SW480 (cell line): ENCODE measurements around the gene DHX16.
"Not testable (repeated sequence)": the region's sequence is repeated elsewhere in the genome, so short reads cannot be mapped to it uniquely, and the experiment has no call there.

Experiments used
- DNase-seq: peaks from one replicate; pipeline ENCODE4 v3.0.0-alpha.2; 2016; ENCODE audit warnings: low spot score

DHX16 gene

DNA sequence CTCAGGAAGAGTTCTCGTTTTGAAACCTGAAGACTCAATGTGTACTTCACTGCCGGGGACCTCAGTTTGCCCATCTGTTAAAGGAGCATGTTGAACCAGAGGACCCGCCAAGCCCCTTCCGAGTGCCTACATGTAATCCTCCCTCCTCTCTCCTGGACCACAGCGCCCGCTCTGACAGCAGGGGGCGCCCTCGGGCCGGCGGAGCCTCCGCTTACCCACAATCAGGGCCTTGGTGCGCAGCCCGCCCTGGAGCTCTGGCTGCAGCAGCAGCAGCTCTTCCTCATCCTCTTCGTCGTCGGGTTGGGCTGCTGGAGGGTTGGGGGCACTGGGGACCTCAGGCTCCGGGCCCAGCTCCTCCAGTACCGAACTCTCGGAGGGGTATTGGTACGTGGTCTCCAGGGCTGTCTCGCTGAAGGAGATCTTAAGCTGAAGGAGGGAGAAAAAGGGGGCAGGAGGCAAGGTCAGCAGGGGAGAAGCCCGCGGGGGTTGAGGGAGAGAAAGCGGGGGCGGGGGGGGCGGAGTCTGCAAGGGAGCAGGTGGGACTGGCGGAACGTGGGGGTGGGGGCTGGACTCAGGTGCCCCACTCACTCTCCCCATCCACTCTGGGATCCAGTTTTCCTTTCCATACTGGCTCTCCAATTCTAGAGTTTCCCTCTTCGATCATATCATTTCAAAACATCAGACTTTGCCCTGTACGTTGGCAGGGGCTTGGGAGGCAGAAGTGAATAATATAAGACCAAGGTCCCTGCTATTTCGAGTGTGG, 6.3 kb upstream of the DHX16 start:
- peak; percentile 40 for DNase-seq

DNA sequence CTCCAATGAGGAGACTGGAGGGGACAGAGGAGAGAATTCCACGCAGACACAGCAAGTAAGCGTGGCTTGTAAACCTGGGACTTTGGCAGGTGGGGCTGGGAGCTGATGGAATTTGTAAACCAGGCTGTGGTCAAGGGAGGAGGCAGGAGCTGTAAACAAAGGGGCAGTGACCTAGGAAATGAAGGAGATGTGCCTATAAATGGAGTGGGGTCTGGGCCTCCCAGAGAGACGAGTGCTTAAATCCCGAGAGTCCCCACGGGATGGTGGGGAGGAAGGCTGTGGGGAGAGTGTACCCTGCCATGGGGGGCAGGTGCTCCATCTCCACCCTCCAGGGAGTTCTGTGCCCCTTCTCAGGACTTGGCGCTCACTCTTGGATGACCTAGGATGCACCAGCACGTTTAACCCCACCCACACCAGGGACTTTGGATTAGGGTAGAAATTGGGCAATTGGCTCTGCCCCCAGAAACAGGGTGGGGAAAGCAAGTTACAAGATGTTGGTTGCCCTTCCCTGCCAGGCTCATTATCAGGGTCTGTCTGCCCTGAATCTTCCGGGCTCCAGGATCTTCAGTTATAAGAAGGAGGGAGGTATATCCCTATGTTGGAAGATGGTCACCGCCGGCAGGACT, 4.0 kb upstream of the DHX16 start:
- DNase-seq: no peak

DNA sequence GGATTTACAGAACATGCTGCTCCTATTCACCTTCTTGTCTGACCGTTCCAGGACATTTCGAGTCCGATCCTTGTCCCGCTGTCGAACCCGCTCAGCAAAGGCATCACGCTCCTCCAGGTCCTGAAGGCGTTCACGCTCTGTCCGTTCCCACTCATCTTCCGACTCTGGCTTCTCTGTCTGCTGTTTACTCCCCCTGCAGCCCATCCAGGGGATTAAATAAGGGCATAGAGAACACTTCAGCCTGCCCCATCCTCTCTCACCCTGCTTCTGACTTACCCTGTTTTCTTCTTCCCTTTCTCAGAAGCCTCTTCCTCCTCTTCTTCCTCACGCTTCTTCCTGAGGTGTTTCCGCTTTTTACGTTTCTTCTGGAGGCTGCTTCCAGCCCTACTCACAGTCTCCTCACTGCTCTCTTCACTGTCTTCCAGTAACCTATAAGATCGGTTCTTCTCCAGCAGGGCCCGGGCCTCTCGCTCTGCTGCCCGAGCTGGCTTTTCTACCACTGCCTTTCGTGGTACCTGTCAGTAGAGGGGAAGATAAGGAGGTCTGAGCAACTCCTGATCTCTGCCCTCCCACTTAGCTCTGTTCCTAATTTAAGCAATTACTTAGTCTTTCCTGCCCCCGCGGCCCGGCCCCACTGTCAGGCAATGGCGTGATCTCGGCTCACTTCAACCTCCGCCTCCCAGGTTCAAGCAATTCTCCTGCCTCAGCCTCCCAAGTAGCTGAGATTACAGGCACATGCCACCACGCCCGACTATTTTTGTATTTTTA, 1.9 kb downstream of the DHX16 start:
- DNase-seq: no peak

DNA sequence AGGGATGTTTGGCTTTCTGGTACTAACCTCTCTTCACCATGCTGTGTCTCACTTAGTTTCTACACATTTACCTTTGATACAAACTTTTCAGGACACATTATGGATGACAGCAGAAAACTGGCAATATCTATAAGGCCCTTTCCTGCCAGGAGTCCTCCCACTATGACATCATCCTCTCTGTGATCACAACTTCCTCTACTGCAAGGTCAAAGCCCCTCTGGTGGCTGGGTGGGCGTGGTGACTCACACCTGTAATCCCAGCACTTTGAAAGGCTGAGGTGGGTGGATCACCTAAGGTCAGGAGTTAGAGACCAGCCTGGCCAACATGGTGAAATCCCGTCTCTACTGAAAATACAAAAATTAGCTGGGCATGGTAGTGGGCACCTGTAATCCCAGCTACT, 6.5 kb downstream of the DHX16 start:
- not testable (repeated sequence) for DNase-seq

DNA sequence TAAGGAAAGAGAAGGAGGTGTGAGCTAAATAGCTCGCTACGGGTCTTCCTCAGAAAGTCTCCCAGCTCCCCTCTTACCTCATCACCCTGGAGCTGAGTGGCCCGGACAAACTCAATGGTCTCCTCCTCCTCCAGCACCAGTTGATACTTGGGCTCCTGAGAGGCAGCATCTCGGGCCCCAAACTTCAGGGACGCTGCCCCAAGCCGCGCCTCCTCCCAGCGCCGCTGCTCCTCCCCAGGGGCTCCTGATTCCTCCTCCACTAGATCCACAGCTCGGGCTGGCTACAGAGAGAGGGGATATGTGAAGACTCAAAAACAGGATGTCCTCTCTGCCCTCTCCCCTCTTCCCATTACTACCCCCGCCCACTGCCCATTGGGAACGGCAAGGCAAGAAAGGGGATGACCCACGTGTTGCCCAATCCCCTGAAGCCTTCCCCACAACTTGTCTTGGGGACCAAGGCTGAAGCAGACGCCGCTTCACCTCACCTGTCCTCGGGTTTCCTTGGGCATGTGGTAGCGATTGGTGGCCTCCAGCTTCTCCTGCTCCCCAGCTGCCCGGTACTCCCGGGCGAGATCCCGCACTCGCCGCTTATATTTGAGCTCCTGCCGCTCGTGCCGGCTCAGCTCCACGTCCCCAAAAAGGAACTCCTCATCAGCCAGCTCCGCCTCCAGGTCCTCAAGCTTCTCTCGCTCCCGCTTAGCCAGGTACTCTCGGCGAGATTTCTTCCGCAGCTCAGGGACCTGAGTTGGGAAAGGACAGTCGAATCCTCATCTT, 7.6 kb downstream of the DHX16 start:
- DNase-seq: no peak

DNA sequence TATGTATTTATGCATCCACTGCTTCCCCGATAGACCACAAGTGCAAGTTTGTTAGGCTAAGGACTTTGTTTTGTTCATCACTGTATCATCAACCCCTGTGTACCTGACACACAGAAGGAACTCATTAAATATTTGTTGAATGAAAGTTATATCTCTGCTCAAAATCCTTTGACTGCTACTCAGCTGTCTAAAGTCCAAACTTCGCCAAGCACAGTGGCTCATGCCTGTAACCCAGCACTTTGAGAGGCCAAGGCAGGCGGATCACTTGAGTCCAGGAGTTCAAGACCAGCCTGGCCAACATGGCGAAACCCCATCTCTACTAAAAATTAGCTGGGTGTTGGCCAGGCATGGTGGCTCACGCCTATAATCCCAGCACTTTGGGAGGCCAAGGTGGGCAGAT, 14.9 kb downstream of the DHX16 start:
- DNase-seq: not testable (repeated sequence)

DNA sequence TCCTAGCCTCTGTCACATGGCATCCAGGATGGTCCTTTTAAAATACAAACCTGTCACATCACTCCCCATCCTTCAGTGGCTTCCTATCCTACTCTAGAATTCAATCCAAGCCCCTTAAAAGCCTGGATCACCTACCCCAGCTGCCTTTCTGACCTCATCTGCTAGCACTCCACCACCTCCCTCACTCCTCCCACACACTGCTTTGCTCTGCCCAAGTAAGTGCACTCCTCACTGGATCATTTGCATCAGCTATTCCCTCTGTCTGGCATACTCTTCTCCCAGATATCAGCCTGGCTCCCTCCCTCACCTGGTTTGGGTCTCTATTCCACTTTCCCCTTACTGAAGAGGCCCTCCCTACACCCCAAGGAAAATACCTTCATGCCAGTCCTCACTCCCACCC, 15.4 kb downstream of the DHX16 start:
- DNase-seq: no peak

DNA sequence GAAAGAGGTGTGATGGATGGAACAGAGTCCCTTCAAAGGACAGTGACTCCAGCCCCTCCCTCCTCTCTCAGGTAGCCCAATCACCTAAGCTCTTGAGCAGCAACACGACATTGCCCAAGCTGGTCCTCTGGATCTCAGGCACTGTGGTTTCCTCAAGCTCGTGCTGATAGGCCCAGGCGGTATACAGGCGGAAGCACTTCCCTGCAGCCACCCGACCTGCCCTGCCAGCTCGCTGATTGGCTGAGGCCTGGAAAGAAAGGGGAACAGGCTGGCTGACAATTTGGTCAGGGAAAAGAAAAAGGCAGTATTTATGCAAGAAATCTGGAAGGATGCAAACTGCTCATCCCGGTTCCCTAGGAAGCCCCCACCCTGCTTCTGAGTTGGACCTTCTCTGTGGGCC, 16.3 kb downstream of the DHX16 start:
- DNase-seq: no peak

DNA sequence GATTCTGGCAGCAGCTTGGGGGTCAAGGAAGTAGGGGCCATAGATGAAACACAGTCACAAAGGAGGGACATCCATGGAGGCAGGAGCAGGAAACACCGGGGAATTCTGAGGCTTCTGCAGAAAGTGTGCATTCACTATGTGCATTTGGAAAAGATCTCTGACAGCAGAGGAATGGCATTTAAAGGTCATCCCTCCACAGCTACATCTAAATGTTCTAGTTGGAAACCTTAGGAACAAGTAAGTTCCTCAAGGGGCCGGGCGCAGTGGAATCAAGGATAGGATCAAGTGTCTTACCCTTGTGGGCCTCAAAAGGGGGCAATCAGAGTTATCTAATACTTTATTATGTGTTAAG, 17.1 kb downstream of the DHX16 start:
- DNase-seq: no peak

DNA sequence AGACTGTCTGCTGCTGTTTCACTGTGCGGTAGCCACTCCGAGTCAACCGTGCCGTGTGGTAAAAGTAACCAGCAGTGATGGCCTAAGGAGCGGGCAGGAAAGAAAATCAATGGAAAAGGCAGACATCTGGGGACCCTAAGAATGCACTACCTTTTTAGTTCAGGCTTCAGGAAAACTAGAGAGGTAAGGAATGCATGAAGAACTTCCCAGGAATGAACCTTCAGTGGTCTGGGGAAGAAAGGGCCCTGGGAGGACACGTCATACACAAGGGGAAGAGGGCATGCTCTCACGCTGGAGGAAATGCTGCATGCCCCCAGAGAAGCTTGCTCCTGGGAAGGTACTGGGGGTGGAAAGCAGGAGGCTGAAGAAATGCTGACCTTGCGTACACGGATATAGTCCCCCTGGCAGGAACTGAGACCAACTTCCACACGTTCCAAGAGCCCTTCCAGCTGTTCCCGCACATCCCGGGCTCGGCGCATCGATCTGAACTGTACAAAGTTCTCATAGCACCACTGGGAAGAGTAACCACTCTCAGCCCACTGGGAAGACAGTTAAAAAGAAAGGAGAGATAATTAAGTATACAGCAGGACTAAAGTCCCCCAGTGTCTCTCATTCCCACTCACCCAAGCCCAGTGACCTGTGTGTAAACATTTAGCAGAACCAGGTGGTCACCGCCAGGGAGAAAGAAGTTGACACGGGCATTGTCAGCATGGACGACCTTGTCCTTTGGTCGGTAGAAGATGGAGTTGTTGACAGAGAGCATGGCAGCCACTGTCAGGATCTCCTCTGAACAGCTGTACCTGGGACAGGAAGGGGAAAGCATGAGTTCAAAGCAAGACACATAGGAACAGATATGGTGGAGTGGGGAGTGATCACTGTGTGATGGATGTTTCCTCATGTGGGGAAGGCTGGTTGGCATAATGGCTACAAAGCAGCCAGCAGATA, 17.7 kb downstream of the DHX16 start:
- no peak for DNase-seq

DNA sequence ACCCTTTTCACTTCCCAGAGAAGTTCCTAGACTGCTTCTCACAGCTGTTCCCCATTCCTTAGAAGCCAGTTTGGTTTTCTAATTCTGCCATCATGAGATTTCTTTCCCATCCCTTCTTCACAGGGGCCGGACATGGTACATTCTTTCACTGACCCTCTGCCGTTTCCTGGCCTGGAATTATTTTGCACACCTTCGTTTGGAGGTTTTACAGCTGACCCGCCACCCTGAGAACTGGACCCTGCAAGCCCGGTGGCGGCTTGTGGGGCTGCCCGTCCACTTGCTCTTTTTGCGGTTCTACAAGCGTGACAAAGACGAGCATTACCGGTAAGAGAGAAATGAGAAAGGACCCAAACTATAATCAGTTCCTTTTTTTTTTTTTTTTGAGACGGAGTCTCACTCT, 21.7 kb downstream of the DHX16 start:
- no peak for DNase-seq

DNA sequence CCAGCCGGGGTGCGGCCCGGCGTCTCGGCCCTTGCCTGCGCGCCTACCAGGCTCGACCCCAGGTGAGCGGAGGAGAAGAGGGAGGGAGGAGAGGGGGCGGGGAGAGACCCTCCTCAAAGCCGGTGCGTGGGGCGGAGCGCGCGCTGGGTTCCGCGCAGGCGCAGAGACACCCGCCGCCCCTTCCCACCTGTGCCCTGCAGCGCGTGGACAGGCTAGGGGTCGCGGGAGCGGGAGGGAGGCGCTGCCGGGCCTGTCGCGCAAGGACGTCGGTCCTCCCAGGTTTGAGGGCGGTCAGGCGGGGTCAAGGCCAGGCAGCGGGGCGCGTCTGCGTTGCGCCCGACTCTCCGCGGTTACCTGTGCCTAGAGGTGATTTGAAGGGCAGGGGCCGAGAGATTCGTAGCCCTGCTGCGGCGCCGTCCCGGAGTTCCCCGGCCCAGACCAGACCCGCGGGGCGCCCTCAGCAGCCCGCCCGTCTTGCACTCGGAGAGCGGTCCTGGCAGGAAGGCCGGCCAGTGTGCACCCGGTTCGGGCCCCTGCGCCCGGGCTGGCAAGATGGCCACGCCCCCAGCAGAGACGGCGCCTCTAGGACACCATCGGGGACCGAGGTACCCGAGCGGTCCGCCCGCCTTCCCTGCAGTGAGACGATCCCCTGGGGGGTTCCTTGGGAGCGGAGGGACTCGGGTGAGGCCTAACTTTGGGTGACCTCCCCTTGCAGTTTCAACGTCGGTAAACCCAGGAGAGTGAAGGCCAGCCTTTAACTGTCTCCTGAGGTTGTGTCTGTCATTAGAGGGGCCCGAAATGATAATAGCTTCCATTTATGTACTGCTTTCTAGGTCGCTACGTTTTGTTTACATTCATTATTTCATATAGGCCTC, 25.3 kb downstream of the DHX16 start:
- DNase-seq: peak; percentile 64

DNA sequence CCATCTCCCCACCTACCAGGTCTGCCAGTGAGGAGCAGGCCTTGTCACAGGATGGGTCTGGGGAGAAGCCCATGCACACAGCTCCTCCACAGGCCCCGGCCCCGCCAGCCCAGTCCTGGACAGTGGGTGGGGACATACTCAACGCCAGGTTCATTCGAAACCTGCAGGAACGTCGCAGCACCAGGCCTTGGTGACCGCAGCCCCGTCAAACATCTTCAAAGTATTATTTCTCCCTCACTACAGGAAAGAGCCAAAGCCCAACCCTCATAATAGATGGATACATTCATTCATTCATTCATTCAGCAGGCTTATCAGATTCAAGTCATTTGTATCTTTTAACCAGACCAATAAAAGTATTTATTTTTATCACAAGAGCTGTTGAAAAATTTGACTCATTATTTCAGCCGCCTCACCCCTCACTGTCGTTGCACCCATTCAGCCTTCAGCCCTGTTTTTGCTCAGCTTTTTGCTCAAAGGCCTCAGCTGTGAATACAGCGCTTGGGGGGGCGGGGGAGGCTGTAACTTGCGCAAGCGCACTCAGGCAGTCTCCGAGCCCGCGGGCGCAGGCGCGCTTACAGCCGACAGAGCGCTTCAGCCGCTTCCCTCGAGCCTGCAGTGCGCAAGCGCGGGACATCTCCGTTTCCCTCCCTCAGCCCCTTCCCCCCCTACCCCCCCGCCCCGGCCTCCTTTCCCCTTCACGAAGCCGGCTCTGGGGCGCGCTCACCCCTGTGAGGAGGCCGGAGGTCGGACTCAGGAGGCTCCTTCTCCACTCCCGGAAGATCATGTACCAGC, 26.2 kb downstream of the DHX16 start, which contains the start of gene C6orf136:
Gene C6orf136, plus strand, starts transcription at position 684 of the 792 bp plus-strand sequence. Its CDS starts 99 bp downstream, at position 783.
- peak; percentile 89 for DNase-seq

DNA sequence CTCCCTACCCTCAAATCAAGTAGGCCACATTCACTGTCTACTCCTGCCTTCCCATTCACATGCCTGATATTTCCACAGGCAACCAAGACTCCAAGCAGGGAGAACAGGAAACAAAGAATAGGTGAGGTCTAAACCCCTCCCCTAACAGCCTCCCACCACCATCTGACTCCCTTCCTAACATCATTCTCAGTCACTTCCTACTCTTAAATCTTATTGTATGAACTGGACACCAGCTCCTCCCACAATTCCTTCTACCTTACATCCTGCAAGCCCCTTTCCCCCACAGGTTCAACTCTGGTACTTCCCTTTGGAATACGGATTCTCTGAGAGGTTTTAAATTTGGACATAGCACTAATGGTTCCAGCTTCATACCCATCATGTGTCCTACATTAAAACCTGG, 26.8 kb downstream of the DHX16 start:
- DNase-seq: no peak

DNA sequence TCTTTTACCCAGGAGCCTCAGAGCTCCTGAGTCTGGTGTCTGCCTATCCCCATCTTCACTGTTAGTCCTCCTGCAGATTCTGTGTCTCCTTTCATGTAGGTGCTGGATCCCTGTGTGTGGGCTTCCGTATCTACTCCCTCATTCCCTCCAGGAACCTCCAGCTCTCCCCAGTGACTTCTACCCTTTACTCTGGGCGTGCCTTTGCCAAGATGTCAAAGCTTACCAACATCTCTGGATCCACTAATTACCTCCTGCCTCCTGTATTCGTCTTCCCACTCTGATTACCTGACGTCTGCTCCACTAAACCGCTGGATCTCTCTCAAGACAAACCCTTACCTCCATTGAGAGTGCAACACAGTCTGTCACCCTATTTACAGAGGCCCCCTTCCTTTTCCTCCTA, 28.0 kb downstream of the DHX16 start:
- DNase-seq: no peak

DNA sequence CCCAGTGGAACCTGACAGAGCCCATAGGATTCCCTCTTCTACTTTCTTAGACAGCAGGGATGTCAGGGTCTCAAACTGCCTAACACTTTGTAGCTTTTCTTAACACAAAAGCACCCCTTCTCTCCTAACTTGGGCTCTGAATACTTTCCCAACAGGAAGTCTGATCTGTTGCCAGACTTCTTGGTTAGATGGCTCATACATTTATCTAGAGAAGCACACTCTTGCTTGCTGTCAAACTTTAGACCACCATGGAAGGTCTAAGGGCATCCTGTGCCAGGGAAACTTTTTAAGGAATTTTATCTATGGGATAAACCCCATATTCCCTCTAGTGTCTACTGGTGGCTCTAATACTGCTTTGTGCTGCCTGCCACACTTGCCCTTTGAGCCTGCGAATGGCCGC, 29.1 kb downstream of the DHX16 start:
- DNase-seq: no peak

DNA sequence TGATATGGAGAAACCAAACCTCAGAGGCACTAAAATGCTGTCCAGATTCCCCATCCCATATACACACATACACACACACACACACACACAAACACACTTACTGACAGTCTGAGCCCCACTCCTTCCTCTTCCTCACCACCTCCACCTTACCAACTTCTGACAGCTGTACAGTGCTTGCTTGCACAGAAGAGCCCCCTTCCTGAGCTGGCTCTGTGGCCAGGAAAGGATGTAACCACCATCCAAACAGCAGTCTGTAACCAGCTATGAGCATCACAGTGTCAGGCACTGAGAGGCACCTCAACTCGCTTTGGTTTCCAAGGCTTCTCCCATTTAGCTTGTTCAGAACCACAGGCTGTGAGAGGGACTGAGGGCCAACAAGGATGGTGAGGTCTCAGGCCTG, 31.8 kb downstream of the DHX16 start:
- no peak for DNase-seq

DNA sequence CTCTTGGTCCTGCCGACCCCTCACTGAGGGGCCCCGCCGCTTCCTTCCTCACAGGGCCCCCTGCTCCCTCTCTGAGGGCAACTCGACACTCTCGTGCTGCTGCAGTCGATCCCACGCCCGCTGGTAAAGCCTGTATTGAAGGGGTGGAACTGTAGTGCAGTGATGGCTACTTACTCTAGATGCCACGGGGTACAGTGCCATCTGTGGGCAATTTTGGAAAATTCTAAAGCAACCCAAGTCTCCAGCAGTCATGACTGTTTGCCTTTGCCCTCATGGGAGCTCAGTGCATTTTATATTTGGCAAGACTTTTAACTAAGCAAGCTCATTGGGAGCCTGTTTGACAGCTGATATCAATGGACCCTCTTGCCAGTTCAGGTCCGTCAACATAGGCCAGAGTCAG, 32.3 kb downstream of the DHX16 start:
- no peak for DNase-seq

DNA sequence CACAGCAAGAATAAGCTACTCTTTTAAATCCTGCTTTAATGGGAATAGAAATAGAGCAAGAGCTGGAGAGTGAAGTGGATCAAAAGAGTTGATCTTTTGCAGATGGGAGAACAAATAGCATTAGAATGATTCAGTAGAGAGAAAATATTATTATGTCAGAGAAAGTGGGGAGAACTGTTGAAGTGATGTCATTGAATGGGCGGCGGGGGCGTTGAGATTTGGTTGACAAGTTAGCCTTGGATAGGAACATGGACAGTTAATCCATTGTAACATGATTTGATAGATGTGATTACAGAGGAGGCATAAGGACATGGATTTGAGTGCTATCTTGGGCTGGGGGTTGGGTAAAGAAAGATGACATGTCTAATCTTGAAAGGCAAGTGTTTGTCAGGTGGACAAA, 37.0 kb downstream of the DHX16 start:
- DNase-seq: no peak
